Measurements from ENCODE around the gene PECR. TPM values are rescaled to one million over a fixed set of nuclear protein-coding genes. Genes with fewer than 3 reads are reported as not detected.
A peak's percentile ranks its signal among the peaks of the same experiment; 100 is the strongest.

Gene PECR
- total and polyA plus RNA-seq, 4 donors = 10.6 to 25.9 (median 13.4) TPM

- WGBS, 2 donors = 95 to 97% methylated on average over 5 of the region's 5 CpGs
- no peak for DNase-seq
- TF ChIP-seq CTCF (IDR thresholded peaks at IDR 0.05; ENCODE audit: control extremely low read depth, extremely low read depth) = no peak
- no peak overlapping the region for H3K27ac ChIP-seq (ENCODE audit: low read depth in 1 of 2, low read length in 1 of 2)
- H3K4me3 ChIP-seq = no peak overlapping the region
- ATAC-seq (ENCODE audit: insufficient read depth, low FRiP score) = no peak
- H3K27me3 ChIP-seq (ENCODE audit: control insufficient read depth in 3 of 3, insufficient read depth in 3 of 3, low read length in 2 of 3) = no peaks in the 10 kb centered on the region
- H3K4me1 ChIP-seq (ENCODE audit: control insufficient read depth in 5 of 5, insufficient read depth in 5 of 5, low read length in 5 of 5) = peaks cover 0 to 1% (median 0%) of the 10 kb centered on the region in 5 donors
- peaks cover 0 to 4% (median 3%) of the 10 kb centered on the region in 4 donors for H3K36me3 ChIP-seq (ENCODE audit: control insufficient read depth in 4 of 4, insufficient read depth in 4 of 4, low read length in 4 of 4)
- no peaks in the 10 kb centered on the region for H3K9me3 ChIP-seq (ENCODE audit: control insufficient read depth in 4 of 4, insufficient read depth in 3 of 4, low read length in 3 of 4)
- no peak overlapping the region for H3K9ac ChIP-seq (ENCODE audit: insufficient read depth in 1 of 2, low read length in 2 of 2)
These were observed 22.3 kb downstream of the PECR start for GRCh38 chr2:216059233-216059834.

GRCh38 chr2:216057688-216058193 lies 23.9 kb downstream of the PECR start:
- peak; percentile 88 for ATAC-seq (ENCODE audit: insufficient read depth, low FRiP score)
- 47 to 48% methylated on average over 7 of the region's 7 CpGs for WGBS, 2 donors

GRCh38 chr2:216056739-216057138 lies 24.9 kb downstream of the PECR start:
- ATAC-seq (ENCODE audit: insufficient read depth, low FRiP score) (no peak), DNase-seq (no peak)
- H3K4me1 ChIP-seq (ENCODE audit: control insufficient read depth in 5 of 5, insufficient read depth in 5 of 5, low read length in 5 of 5) = peaks cover 0 to 1% (median 0%) of the 10 kb centered on the region in 5 donors
- no peak overlapping the region for H3K4me3 ChIP-seq
- no peak overlapping the region for H3K27ac ChIP-seq (ENCODE audit: low read depth in 1 of 2, low read length in 1 of 2)
- H3K9ac ChIP-seq (ENCODE audit: insufficient read depth in 1 of 2, low read length in 2 of 2) = no peak overlapping the region
- no peaks in the 10 kb centered on the region for H3K27me3 ChIP-seq (ENCODE audit: control insufficient read depth in 3 of 3, insufficient read depth in 3 of 3, low read length in 2 of 3)
- no peaks in the 10 kb centered on the region for H3K9me3 ChIP-seq (ENCODE audit: control insufficient read depth in 4 of 4, insufficient read depth in 3 of 4, low read length in 3 of 4)
- H3K36me3 ChIP-seq (ENCODE audit: control insufficient read depth in 4 of 4, insufficient read depth in 4 of 4, low read length in 4 of 4) = peaks cover 0 to 4% (median 3%) of the 10 kb centered on the region in 4 donors
- 64 to 80% methylated on average over 3 of the region's 3 CpGs for WGBS, 2 donors
- TF ChIP-seq CTCF (IDR thresholded peaks at IDR 0.05; ENCODE audit: control extremely low read depth, extremely low read depth) = no peak

More at GRCh38 chr2:216057688-216058193, 23.9 kb downstream of the PECR start:
- TF ChIP-seq CTCF (IDR thresholded peaks at IDR 0.05; ENCODE audit: control extremely low read depth, extremely low read depth) = no peak
- Histone ChIP-seq H3K36me3 (ENCODE audit: control insufficient read depth in 4 of 4, insufficient read depth in 4 of 4, low read length in 4 of 4) (peaks cover 0 to 4% (median 3%) of the 10 kb centered on the region in 4 donors), H3K9ac (ENCODE audit: insufficient read depth in 1 of 2, low read length in 2 of 2) (no peak overlapping the region), H3K27me3 (ENCODE audit: control insufficient read depth in 3 of 3, insufficient read depth in 3 of 3, low read length in 2 of 3) (no peaks in the 10 kb centered on the region), H3K4me1 (ENCODE audit: control insufficient read depth in 5 of 5, insufficient read depth in 5 of 5, low read length in 5 of 5) (peaks cover 0 to 1% (median 0%) of the 10 kb centered on the region in 5 donors), H3K9me3 (ENCODE audit: control insufficient read depth in 4 of 4, insufficient read depth in 3 of 4, low read length in 3 of 4) (no peaks in the 10 kb centered on the region), H3K27ac (ENCODE audit: low read depth in 1 of 2, low read length in 1 of 2) (peak overlapping the region in 1 of 2 donors; percentile 89), H3K4me3 (no peak overlapping the region)
- DNase-seq = peak in 2 of 3 donors; percentile 9 to 18
